WTC11 (cell line): ENCODE results near the gene IRF2BP2. TPM values are rescaled to one million over a fixed set of nuclear protein-coding genes. Genes with fewer than 3 reads are reported as not detected.

Experiments
- ATAC-seq: fragments of 200-7000 bp; cut with Tn5 transposase; 2 replicates; pipeline ENCODE4 v1.10.0; 2021; ENCODE audit warnings: mild to moderate bottlenecking, moderate library complexity
- CTCF ChIA-PET: fragments of 300-600 bp; sonication (Branson Sonifier 250); formaldehyde crosslinking; loops from one replicate; lab custom pipeline; 2021; ENCODE audit warnings: antibody characterized with exemption; lab: Charles Lee
- POLR2A ChIA-PET: fragments of 350-600 bp; sonication (Branson Sonifier 250); formaldehyde crosslinking; loops from one replicate; lab custom pipeline; 2021; ENCODE audit warnings: antibody characterized with exemption; lab: Charles Lee
- DNase-seq: peaks from one replicate; pipeline ENCODE4 v3.0.0; 2021; ENCODE audit warnings: low spot score
- H3K27ac Mint-ChIP-seq: 2 replicates; pipeline ENCODE4 v1.8.0; 2021; ENCODE audit warnings: mixed read lengths
- H3K27me3 Mint-ChIP-seq: 2 replicates; pipeline ENCODE4 v1.8.0; 2021; ENCODE audit warnings: low read depth, mild to moderate bottlenecking, moderate library complexity, mixed read lengths
- H3K36me3 Mint-ChIP-seq: 2 replicates; pipeline ENCODE4 v1.8.0; 2021; ENCODE audit warnings: mixed read lengths
- H3K4me1 Mint-ChIP-seq: 2 replicates; pipeline ENCODE4 v1.8.0; 2022; ENCODE audit warnings: mixed read lengths
- H3K4me3 Mint-ChIP-seq: 2 replicates; pipeline ENCODE4 v1.8.0; 2021; ENCODE audit warnings: mild to moderate bottlenecking, moderate library complexity, mixed read lengths
- H3K9me3 Mint-ChIP-seq: 2 replicates; pipeline ENCODE4 v1.8.0; 2021; ENCODE audit warnings: mixed read lengths
- ARID4B ChIP-seq: sonication (generic); formaldehyde crosslinking; IDR thresholded peaks from 2 replicates; pipeline ENCODE4 v1.8.0; 2023; ENCODE audit warnings: missing genetic modification reagents, mild to moderate bottlenecking, borderline replicate concordance
- ATF2 ChIP-seq: sonication (generic); formaldehyde crosslinking; IDR thresholded peaks from 2 replicates; pipeline ENCODE4 v1.8.1; 2022; ENCODE audit warnings: low read depth, missing genetic modification reagents, borderline replicate concordance
- CBFB ChIP-seq: sonication (generic); formaldehyde crosslinking; IDR thresholded peaks from 2 replicates; pipeline ENCODE4 v1.8.1; 2022; ENCODE audit warnings: mild to moderate bottlenecking, low read depth, missing genetic modification reagents
- CREM ChIP-seq: sonication (generic); formaldehyde crosslinking; IDR thresholded peaks from 2 replicates; pipeline ENCODE4 v1.8.1; 2022; ENCODE audit warnings: mild to moderate bottlenecking, missing genetic modification reagents, moderate library complexity
- ETV6 ChIP-seq: sonication (generic); formaldehyde crosslinking; IDR thresholded peaks from 2 replicates; pipeline ENCODE4 v1.8.1; 2022; ENCODE audit warnings: mild to moderate bottlenecking, missing genetic modification reagents
- GTF2I ChIP-seq: fragments of 250-450 bp; sonication (Bioruptor Pico); conservative IDR thresholded peaks from 2 replicates; pipeline ENCODE4 v1.4.0; 2021; ENCODE audit warnings: mild to moderate bottlenecking
- KAT7 ChIP-seq: sonication (generic); formaldehyde crosslinking; IDR thresholded peaks from 2 replicates; pipeline ENCODE4 v1.8.1; 2023; ENCODE audit warnings: missing genetic modification reagents, mild to moderate bottlenecking, borderline replicate concordance
- TCF7 ChIP-seq: sonication (generic); formaldehyde crosslinking; IDR thresholded peaks from 2 replicates; pipeline ENCODE4 v1.8.0; 2022; ENCODE audit warnings: mild to moderate bottlenecking, low read depth, missing genetic modification reagents, moderate library complexity
- TEAD4 ChIP-seq: sonication (generic); formaldehyde crosslinking; IDR thresholded peaks from 2 replicates; pipeline ENCODE4 v1.8.0; 2022; ENCODE audit warnings: mild to moderate bottlenecking, missing genetic modification reagents
- USF2 ChIP-seq: sonication (generic); formaldehyde crosslinking; IDR thresholded peaks from 2 replicates; pipeline ENCODE4 v1.8.1; 2023; ENCODE audit warnings: mild to moderate bottlenecking, missing genetic modification reagents, moderate library complexity
- ZNF219 ChIP-seq: sonication (generic); formaldehyde crosslinking; IDR thresholded peaks from 2 replicates; pipeline ENCODE4 v1.8.0; 2023; ENCODE audit warnings: missing genetic modification reagents, mild to moderate bottlenecking, borderline replicate concordance
- ZNF232 ChIP-seq: sonication (generic); formaldehyde crosslinking; IDR thresholded peaks from 2 replicates; pipeline ENCODE4 v1.8.0; 2022; ENCODE audit warnings: mild to moderate bottlenecking, missing genetic modification reagents
- ZNF263 ChIP-seq: sonication (generic); formaldehyde crosslinking; IDR thresholded peaks from 2 replicates; pipeline ENCODE4 v1.8.1; 2022; ENCODE audit warnings: low read depth, mild to moderate bottlenecking, moderate library complexity, missing genetic modification reagents
- ZNF317 ChIP-seq: sonication (generic); formaldehyde crosslinking; IDR thresholded peaks from 2 replicates; pipeline ENCODE4 v1.8.1; 2023; ENCODE audit warnings: low read depth, mild to moderate bottlenecking, moderate library complexity, missing genetic modification reagents, borderline replicate concordance
- total RNA-seq: library from RNA; stranded (reverse); gene quantifications from 3 replicates; pipeline ENCODE4 v1.2.3, GENCODE V29; 2021
- TF ChIP-seq, protein P1 (sequence below): sonication (generic); formaldehyde crosslinking; IDR thresholded peaks from 2 replicates; pipeline ENCODE4 v1.8.0; 2022; ENCODE audit warnings: mild to moderate bottlenecking, missing genetic modification reagents
- TF ChIP-seq, protein P2 (sequence below): sonication (generic); formaldehyde crosslinking; conservative IDR thresholded peaks from 2 replicates; pipeline ENCODE4 v1.8.1; 2022; ENCODE audit warnings: mild to moderate bottlenecking, missing genetic modification reagents
- TF ChIP-seq, protein P3 (sequence below): sonication (generic); formaldehyde crosslinking; IDR thresholded peaks from 2 replicates; pipeline ENCODE4 v1.8.1; 2022; ENCODE audit warnings: mild to moderate bottlenecking, missing genetic modification reagents, moderate library complexity, borderline replicate concordance

The IRF2BP2 gene
- total RNA-seq, 1 experiment from 2014 or later, result 70.9 TPM

DNA sequence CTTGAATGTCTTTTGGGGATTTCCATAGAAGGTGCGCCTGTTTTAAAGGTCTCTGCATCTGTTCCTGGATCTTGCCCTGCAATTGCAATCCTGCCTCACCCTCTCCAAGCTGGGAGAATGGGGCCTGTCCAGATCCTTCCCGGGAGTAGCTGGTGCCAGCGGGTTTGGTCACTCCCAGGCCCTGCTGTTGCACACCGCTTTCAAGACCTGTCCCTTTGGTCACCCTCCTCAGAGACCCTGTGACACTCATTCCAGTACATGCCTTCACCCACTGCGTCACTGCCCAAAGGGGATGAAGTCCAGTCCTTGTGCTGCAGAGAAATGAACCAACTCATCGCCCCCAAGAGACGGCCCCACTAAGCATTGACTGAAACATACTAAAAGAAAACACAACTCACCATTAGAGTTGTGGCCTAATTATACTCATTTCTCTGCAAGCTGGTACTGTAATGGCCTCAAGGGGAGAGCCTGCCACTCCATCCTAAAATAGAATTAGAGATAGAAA is 1.9 kb upstream of the IRF2BP2 start:
- POLR2A ChIA-PET, result interaction anchor here (0.5 to 3.6 kb wide), 17 partner anchors 11 to 479 kb away, joined by 3 to 30 read pairs (median 4); no protein-coding TSS in a partner anchor
- DNase-seq (peak; percentile 24), ATAC-seq (no peak)
- Mint-ChIP-seq H3K9me3 (no peaks in the 10 kb centered on the region), H3K36me3 (peaks cover 15% of the 10 kb centered on the region), H3K4me1 (peaks cover 51% of the 10 kb centered on the region), H3K4me3 (peak overlapping the region; percentile 57), H3K27ac (peak overlapping the region; percentile 100), H3K27me3 (no peaks in the 10 kb centered on the region)
- CTCF ChIA-PET, result interaction anchor here (0.6 to 3.3 kb wide), 20 partner anchors 10 to 808 kb away, joined by 3 to 13 read pairs (median 4); no protein-coding TSS in a partner anchor
- TF ChIP-seq, protein P1, sequence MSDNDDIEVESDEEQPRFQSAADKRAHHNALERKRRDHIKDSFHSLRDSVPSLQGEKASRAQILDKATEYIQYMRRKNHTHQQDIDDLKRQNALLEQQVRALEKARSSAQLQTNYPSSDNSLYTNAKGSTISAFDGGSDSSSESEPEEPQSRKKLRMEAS, result no peak
- TF ChIP-seq, protein P2, sequence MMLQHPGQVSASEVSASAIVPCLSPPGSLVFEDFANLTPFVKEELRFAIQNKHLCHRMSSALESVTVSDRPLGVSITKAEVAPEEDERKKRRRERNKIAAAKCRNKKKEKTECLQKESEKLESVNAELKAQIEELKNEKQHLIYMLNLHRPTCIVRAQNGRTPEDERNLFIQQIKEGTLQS (CRISPR knock-in tag), result no peak
- TF ChIP-seq CBFB (CRISPR knock-in tag) (no peak), KAT7 (CRISPR knock-in tag) (no peak), ZNF232 (CRISPR knock-in tag) (no peak)

GRCh38 chr1:234611225-234611846 is 1.4 kb upstream of the IRF2BP2 start:
- no peaks in the 10 kb centered on the region for H3K27me3 Mint-ChIP-seq
- no peaks in the 10 kb centered on the region for H3K9me3 Mint-ChIP-seq
- CTCF ChIA-PET, result interaction anchor here (0.6 to 3.3 kb wide), 20 partner anchors 10 to 809 kb away, joined by 3 to 13 read pairs (median 4); no protein-coding TSS in a partner anchor
- TF ChIP-seq ZNF317 (no peak), CREM (CRISPR knock-in tag) (0 out of 2 replicates have a peak, but pooled peaks have one; percentile 3)
- DNase-seq (no peak), ATAC-seq (peak; percentile 68)
- peaks cover 51% of the 10 kb centered on the region for H3K4me1 Mint-ChIP-seq
- peak overlapping the region; percentile 57 for H3K4me3 Mint-ChIP-seq
- peak overlapping the region; percentile 100 for H3K27ac Mint-ChIP-seq
- POLR2A ChIA-PET, result interaction anchor here (0.5 to 3.6 kb wide), 15 partner anchors 11 to 480 kb away, joined by 3 to 30 read pairs (median 5); no protein-coding TSS in a partner anchor
- H3K36me3 Mint-ChIP-seq, result peaks cover 21% of the 10 kb centered on the region

DNA sequence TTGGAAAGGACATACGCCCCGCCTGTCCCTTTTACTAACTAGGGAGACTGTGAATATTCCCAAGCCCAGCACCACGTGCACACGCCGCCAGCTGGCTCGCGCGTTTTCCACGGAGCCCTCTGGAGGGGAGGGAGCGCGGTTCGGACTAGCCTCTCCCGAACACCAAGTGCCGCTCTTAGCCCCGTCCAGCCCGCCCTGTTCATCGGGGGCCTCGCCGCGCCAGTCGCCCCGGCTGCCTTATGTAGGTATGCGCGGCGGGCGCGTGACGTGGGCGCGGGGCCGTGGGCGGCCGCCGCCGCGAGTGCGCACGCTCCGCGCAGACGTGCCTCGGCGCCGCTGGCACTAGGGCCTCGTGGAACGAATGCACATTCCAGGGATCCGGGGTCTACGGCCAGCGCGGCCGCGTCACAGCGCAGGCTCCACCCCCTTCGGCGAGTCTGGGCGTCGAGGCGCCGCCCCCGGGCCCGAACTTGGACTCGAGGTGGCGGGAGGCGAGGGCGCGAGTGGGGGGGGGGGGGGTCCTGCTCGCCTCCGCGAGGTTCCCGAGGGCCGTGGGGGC is 767 bp upstream of the IRF2BP2 start:
- peak; percentile 65 for ATAC-seq
- peaks cover 55% of the 10 kb centered on the region for H3K4me1 Mint-ChIP-seq
- TF ChIP-seq ETV6 (CRISPR knock-in tag) (peak; percentile 89), ZNF263 (CRISPR knock-in tag) (peak; percentile 59; the same call in 1 of the 2 replicates), ZNF219 (CRISPR knock-in tag) (0 out of 2 replicates have a peak, but pooled peaks have one; percentile 65), TEAD4 (CRISPR knock-in tag) (peak; percentile 89), GTF2I (no peak), ATF2 (CRISPR knock-in tag) (no peak), USF2 (CRISPR knock-in tag) (peak; percentile 50; the same call in 1 of the 2 replicates), ZNF317 (no peak), ARID4B (CRISPR knock-in tag) (no peak; the same call in 1 of the 2 replicates), TCF7 (CRISPR knock-in tag) (no peak)
- TF ChIP-seq, protein P1, result peak; percentile 11; the same call in 1 of the 2 replicates
- TF ChIP-seq, protein P3, sequence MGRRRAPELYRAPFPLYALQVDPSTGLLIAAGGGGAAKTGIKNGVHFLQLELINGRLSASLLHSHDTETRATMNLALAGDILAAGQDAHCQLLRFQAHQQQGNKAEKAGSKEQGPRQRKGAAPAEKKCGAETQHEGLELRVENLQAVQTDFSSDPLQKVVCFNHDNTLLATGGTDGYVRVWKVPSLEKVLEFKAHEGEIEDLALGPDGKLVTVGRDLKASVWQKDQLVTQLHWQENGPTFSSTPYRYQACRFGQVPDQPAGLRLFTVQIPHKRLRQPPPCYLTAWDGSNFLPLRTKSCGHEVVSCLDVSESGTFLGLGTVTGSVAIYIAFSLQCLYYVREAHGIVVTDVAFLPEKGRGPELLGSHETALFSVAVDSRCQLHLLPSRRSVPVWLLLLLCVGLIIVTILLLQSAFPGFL (CRISPR knock-in tag), result no peak

More for the DNA sequence above, 767 bp upstream of the IRF2BP2 start:
- peak; percentile 87 for DNase-seq
- Mint-ChIP-seq H3K36me3 (peaks cover 26% of the 10 kb centered on the region), H3K9me3 (no peaks in the 10 kb centered on the region), H3K27me3 (no peaks in the 10 kb centered on the region), H3K27ac (peak overlapping the region; percentile 99), H3K4me3 (peak overlapping the region; percentile 85)
- CTCF ChIA-PET, result interaction anchor here (0.7 to 3.3 kb wide), 12 partner anchors 10 to 483 kb away, joined by 3 to 13 read pairs (median 4); no protein-coding TSS in a partner anchor
- POLR2A ChIA-PET, result interaction anchor here (0.8 to 3.6 kb wide), 13 partner anchors 10 to 480 kb away, joined by 3 to 30 read pairs (median 4); no protein-coding TSS in a partner anchor
